ENCODE data around the gene INAFM2.

The INAFM2 gene

DNA sequence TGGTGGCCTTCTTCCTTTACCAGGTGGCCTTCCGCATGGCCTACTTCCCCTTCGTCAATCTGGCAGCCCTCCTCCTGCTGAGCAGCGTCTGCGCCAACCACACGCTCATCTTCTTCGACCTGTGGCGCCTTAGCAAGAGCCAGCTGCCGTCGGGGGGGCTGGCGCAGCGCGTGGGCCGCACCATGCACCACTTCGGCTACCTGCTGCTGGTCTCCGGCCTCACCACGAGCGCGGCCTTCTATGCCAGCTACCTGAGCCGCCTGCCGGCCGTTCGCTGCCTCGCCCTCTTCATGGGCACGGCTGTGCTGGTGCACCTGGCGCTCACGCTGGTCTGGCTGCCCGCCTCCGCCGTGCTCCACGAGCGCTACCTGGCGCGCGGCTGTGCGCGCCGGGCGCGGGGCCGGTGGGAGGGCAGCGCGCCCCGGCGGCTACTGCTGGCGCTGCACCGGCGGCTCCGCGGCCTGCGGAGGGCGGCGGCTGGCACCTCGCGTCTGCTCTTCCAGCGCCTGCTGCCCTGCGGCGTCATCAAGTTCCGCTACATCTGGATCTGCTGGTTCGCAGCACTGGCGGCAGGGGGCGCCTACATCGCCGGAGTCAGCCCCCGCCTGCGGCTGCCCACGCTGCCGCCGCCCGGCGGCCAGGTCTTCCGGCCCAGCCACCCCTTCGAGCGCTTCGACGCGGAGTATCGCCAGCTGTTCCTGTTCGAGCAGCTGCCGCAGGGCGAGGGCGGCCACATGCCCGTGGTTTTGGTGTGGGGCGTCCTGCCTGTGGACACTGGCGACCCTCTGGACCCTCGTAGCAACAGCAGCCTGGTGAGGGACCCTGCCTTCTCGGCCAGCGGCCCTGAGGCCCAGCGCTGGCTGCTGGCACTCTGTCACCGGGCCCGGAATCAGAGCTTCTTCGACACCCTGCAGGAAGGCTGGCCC lies 44.5 kb downstream of the INAFM2 start:
- TF ChIP-seq, protein P1, sequence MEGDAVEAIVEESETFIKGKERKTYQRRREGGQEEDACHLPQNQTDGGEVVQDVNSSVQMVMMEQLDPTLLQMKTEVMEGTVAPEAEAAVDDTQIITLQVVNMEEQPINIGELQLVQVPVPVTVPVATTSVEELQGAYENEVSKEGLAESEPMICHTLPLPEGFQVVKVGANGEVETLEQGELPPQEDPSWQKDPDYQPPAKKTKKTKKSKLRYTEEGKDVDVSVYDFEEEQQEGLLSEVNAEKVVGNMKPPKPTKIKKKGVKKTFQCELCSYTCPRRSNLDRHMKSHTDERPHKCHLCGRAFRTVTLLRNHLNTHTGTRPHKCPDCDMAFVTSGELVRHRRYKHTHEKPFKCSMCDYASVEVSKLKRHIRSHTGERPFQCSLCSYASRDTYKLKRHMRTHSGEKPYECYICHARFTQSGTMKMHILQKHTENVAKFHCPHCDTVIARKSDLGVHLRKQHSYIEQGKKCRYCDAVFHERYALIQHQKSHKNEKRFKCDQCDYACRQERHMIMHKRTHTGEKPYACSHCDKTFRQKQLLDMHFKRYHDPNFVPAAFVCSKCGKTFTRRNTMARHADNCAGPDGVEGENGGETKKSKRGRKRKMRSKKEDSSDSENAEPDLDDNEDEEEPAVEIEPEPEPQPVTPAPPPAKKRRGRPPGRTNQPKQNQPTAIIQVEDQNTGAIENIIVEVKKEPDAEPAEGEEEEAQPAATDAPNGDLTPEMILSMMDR (IDR thresholded peaks at IDR 0.05; ENCODE audit: insufficient read depth, low read depth, low read length, missing control alignments): peak; percentile 39
- peak; percentile 92 for DNase-seq (ENCODE audit: low read depth)
- H3K4me3 ChIP-seq (ENCODE audit: low read length): no peak overlapping the region

GRCh38 chr15:40368719-40369473 lies 45.4 kb downstream of the INAFM2 start:
- DNase-seq (ENCODE audit: low read depth): no peak
- TF ChIP-seq, protein P1 (IDR thresholded peaks at IDR 0.05; ENCODE audit: insufficient read depth, low read depth, low read length, missing control alignments): no peak
- H3K4me3 ChIP-seq (ENCODE audit: low read length): no peak overlapping the region

GRCh38 chr15:40369474-40369869 lies 46.0 kb downstream of the INAFM2 start:
- TF ChIP-seq, protein P1 (IDR thresholded peaks at IDR 0.05; ENCODE audit: insufficient read depth, low read depth, low read length, missing control alignments): no peak
- no peak for DNase-seq (ENCODE audit: low read depth)
- no peak overlapping the region for H3K4me3 ChIP-seq (ENCODE audit: low read length)

DNA sequence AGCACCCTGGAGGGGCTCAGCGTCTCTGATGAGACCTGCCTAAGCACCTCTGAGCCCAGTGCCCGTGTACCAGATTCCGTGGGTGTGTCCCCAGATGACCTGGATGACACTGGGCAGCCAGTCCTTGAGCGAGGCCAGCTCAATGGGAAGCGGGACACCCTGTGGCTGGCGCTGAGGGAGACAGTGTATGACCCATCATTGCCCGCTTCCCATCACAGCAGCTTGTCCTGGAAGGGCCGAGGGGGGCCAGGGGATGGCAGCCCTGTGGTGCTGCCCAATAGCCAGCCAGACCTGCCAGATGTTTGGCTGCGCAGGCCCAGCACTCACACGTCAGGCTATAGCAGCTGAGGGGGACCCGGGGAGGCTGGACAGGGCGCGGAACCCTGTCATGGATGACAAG lies 46.5 kb downstream of the INAFM2 start:
- DNase-seq (ENCODE audit: low read depth): no peak
- TF ChIP-seq, protein P1 (IDR thresholded peaks at IDR 0.05; ENCODE audit: insufficient read depth, low read depth, low read length, missing control alignments): no peak
- no peak overlapping the region for H3K4me3 ChIP-seq (ENCODE audit: low read length)

DNA sequence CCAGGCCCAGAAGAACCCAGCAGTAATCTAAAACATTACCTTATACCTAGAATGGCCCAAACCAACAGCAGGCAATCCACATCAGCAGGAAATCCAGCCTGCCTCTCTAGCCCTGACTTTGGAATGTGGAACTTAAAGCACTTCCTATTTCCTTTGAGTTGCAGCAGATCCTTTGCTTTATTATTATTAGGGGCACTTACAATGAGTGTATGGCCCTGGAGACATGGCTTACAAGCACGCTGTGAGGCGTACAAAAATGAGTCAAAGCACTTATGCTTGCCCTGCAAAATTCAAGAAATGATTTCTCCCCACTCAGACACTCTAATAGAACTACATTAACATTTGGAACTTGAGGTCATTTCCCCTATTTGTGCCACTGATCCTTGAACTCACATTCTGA lies 49.5 kb downstream of the INAFM2 start:
- H3K4me3 ChIP-seq (ENCODE audit: low read length): no peak overlapping the region
- no peak for DNase-seq (ENCODE audit: low read depth)
- TF ChIP-seq, protein P1 (IDR thresholded peaks at IDR 0.05; ENCODE audit: insufficient read depth, low read depth, low read length, missing control alignments): no peak
